ENCODE data around the gene AK5.

DNA sequence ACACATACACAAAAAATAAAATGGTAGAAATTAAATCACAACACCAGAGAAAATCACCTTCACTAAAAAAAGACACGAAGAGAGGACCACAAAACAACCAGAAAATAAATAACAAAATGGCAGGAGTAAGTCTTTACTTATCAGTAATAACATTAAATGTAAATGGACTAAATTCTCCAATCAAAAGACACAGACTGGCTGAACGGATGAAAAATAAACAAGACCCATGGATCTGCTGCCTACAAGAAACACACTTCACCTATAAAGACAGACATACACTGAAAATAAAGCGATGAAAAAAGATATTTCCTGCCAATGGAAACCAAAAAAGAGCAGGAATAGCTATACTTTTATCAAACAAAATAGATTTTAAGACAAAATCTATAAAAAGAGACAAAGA lies 327.1 kb downstream of the AK5 start:
- TF ChIP-seq, protein P1, sequence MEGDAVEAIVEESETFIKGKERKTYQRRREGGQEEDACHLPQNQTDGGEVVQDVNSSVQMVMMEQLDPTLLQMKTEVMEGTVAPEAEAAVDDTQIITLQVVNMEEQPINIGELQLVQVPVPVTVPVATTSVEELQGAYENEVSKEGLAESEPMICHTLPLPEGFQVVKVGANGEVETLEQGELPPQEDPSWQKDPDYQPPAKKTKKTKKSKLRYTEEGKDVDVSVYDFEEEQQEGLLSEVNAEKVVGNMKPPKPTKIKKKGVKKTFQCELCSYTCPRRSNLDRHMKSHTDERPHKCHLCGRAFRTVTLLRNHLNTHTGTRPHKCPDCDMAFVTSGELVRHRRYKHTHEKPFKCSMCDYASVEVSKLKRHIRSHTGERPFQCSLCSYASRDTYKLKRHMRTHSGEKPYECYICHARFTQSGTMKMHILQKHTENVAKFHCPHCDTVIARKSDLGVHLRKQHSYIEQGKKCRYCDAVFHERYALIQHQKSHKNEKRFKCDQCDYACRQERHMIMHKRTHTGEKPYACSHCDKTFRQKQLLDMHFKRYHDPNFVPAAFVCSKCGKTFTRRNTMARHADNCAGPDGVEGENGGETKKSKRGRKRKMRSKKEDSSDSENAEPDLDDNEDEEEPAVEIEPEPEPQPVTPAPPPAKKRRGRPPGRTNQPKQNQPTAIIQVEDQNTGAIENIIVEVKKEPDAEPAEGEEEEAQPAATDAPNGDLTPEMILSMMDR (IDR thresholded peaks at IDR 0.05): no peak
- TF ChIP-seq POLR2A (IDR thresholded peaks at IDR 0.05): no peak
